SK-N-MC (cell line): ENCODE data around the gene SGPP2.

Experiments used
- DNase-seq: peaks from one replicate; pipeline ENCODE4 v3.0.0-alpha.2; 2011; ENCODE audit warnings: low read depth, low spot score
- H3K27ac ChIP-seq: fragments of 200-600 bp; sonication (generic); 2 replicates; pipeline ENCODE4 v1.5.1; 2016; ENCODE audit warnings: mixed run types
- H3K36me3 ChIP-seq: fragments of 200-600 bp; sonication (generic); 2 replicates; pipeline ENCODE4 v1.6.1; 2017; ENCODE audit warnings: antibody characterized with exemption, low read length, mixed read lengths; ENCODE audit not compliant: insufficient read depth
- H3K4me3 ChIP-seq: fragments of 200-600 bp; sonication (generic); 2 replicates; pipeline ENCODE4 v1.5.1; 2016
- H3K9ac ChIP-seq: fragments of 200-600 bp; sonication (generic); 2 replicates; pipeline ENCODE4 v1.8.0; 2017; ENCODE audit warnings: mixed run types, mixed read lengths; ENCODE audit not compliant: insufficient read length
- H3K9me3 ChIP-seq: fragments of 200-600 bp; sonication (generic); 2 replicates; pipeline ENCODE4 v1.6.1; 2017; ENCODE audit warnings: low read depth, mild to moderate bottlenecking, antibody characterized with exemption, low read length, moderate library complexity, mixed read lengths
- EZH2 ChIP-seq: fragments of 200-600 bp; sonication (generic); IDR thresholded peaks from one replicate; pipeline ENCODE4 v1.6.1; 2017; ENCODE audit warnings: antibody characterized with exemption
- FOXP2 ChIP-seq: optimal IDR thresholded peaks from 2 replicates; pipeline ENCODE3; 2011; ENCODE audit warnings: mild to moderate bottlenecking, moderate library complexity; ENCODE audit not compliant: insufficient read depth; ENCODE audit errors: extremely low read length, control extremely low read depth
- POLR2AphosphoS5 ChIP-seq: IDR thresholded peaks from 2 replicates; pipeline ENCODE4 v1.6.1; 2012; ENCODE audit warnings: mild to moderate bottlenecking, low read depth, low read length, borderline replicate concordance

SGPP2 gene

GRCh38 chr2:222424276-222424728 lies at the start of gene SGPP2:
SGPP2 (plus strand) TSS chr2:222424543; CDS start chr2:222424603, 60 bp downstream.
- Histone ChIP-seq H3K36me3 (no peaks in the 10 kb centered on the region), H3K9ac (no peak within 1 kb of the TSS), H3K27ac (no peak within 1 kb of the TSS), H3K9me3 (no peaks in the 10 kb centered on the region), H3K4me3 (0 out of 2 replicates have a peak within 1 kb of the TSS, but pooled peaks have one; percentile 44)
- TF ChIP-seq POLR2AphosphoS5, result no peak
- no peak for TF ChIP-seq FOXP2
- TF ChIP-seq EZH2, result no peak
- no peak for DNase-seq

- TF ChIP-seq FOXP2 (no peak), EZH2 (no peak), POLR2AphosphoS5 (no peak)
- Histone ChIP-seq H3K36me3 (no peaks in the 10 kb centered on the region), H3K27ac (no peak overlapping the region)
Measured at GRCh38 chr2:222375798-222376197, 48.5 kb upstream of the SGPP2 start.

GRCh38 chr2:222380456-222380855 lies 43.9 kb upstream of the SGPP2 start:
- Histone ChIP-seq H3K9me3 (no peaks in the 10 kb centered on the region), H3K36me3 (no peaks in the 10 kb centered on the region), H3K9ac (no peak overlapping the region), H3K4me3 (no peak overlapping the region), H3K27ac (no peak overlapping the region)
- no peak for TF ChIP-seq FOXP2
- no peak for TF ChIP-seq EZH2
- TF ChIP-seq POLR2AphosphoS5, result no peak
- DNase-seq, result no peak

More at GRCh38 chr2:222375798-222376197, 48.5 kb upstream of the SGPP2 start:
- H3K9ac ChIP-seq, result no peak overlapping the region
- no peaks in the 10 kb centered on the region for H3K9me3 ChIP-seq
- no peak overlapping the region for H3K4me3 ChIP-seq
- DNase-seq, result no peak

GRCh38 chr2:222381566-222381965 lies 42.8 kb upstream of the SGPP2 start:
- TF ChIP-seq EZH2, result no peak
- no peak for TF ChIP-seq FOXP2
- TF ChIP-seq POLR2AphosphoS5, result no peak
- Histone ChIP-seq H3K9me3 (no peaks in the 10 kb centered on the region), H3K27ac (no peak overlapping the region), H3K4me3 (no peak overlapping the region), H3K36me3 (no peaks in the 10 kb centered on the region), H3K9ac (no peak overlapping the region)
- DNase-seq, result no peak

- DNase-seq, result no peak
- Histone ChIP-seq H3K9me3 (no peaks in the 10 kb centered on the region), H3K4me3 (no peak overlapping the region), H3K9ac (no peak overlapping the region), H3K36me3 (no peaks in the 10 kb centered on the region), H3K27ac (no peak overlapping the region)
- TF ChIP-seq FOXP2, result no peak
- TF ChIP-seq POLR2AphosphoS5, result no peak
- TF ChIP-seq EZH2, result no peak
Measured at GRCh38 chr2:222383255-222383654, 41.1 kb upstream of the SGPP2 start.

GRCh38 chr2:222391743-222392285 lies 32.5 kb upstream of the SGPP2 start:
- no peak for DNase-seq
- TF ChIP-seq POLR2AphosphoS5, result no peak
- no peaks in the 10 kb centered on the region for H3K36me3 ChIP-seq
- H3K27ac ChIP-seq, result no peak overlapping the region
- no peaks in the 10 kb centered on the region for H3K9me3 ChIP-seq
- H3K4me3 ChIP-seq, result no peak overlapping the region
- H3K9ac ChIP-seq, result no peak overlapping the region

- H3K27ac ChIP-seq, result no peak overlapping the region
- H3K9ac ChIP-seq, result no peak overlapping the region
- no peak for DNase-seq
- no peaks in the 10 kb centered on the region for H3K36me3 ChIP-seq
- H3K4me3 ChIP-seq, result no peak overlapping the region
- no peak for TF ChIP-seq EZH2
- no peak for TF ChIP-seq POLR2AphosphoS5
- no peaks in the 10 kb centered on the region for H3K9me3 ChIP-seq
Measured at GRCh38 chr2:222393733-222394267, 30.5 kb upstream of the SGPP2 start.

GRCh38 chr2:222398446-222398885 lies 25.9 kb upstream of the SGPP2 start:
- no peak overlapping the region for H3K4me3 ChIP-seq
- no peaks in the 10 kb centered on the region for H3K9me3 ChIP-seq
- no peaks in the 10 kb centered on the region for H3K36me3 ChIP-seq
- no peak for TF ChIP-seq EZH2
- TF ChIP-seq POLR2AphosphoS5, result no peak
- TF ChIP-seq FOXP2, result no peak
- DNase-seq, result no peak
- H3K9ac ChIP-seq, result no peak overlapping the region
- no peak overlapping the region for H3K27ac ChIP-seq

- no peak overlapping the region for H3K9ac ChIP-seq
- H3K27ac ChIP-seq, result no peak overlapping the region
- no peak for DNase-seq
- H3K36me3 ChIP-seq, result no peaks in the 10 kb centered on the region
- no peaks in the 10 kb centered on the region for H3K9me3 ChIP-seq
- H3K4me3 ChIP-seq, result no peak overlapping the region
- TF ChIP-seq FOXP2, result no peak
- TF ChIP-seq POLR2AphosphoS5, result no peak
- no peak for TF ChIP-seq EZH2
Measured at GRCh38 chr2:222399038-222399783, 25.1 kb upstream of the SGPP2 start.
